A549 (cell line): ENCODE data around the gene CREM.

ENCODE experiments used
- CEBPB ChIP-seq, 2 experiments: fragments of >200 bp in 1 of 2; sonication (Bioruptor Twin) in 1 of 2; formaldehyde crosslinking in 1 of 2; IDR thresholded peaks; 2 replicates each; pipeline ENCODE4 v1.6.1; 2012 to 2016
- CHD2 ChIP-seq: fragments of 150-350 bp; IDR thresholded peaks from 2 replicates; pipeline ENCODE4 v1.6.1; 2014; ENCODE audit warnings: low read length; ENCODE audit not compliant: partially characterized antibody
- CTCF ChIP-seq: fragments of >200 bp; sonication (Bioruptor Twin); formaldehyde crosslinking; IDR thresholded peaks from 3 replicates; pipeline ENCODE4 v1.5.1; 2016
- EP300 ChIP-seq, 2 experiments: fragments of >200 bp; sonication (Bioruptor Twin); formaldehyde crosslinking; IDR thresholded peaks; 2 replicates in 1 of 2; 3 replicates in 1 of 2; pipeline ENCODE4 v1.6.1; 2016 to 2017
- KDM1A ChIP-seq: fragments of 200-600 bp; sonication (generic); IDR thresholded peaks from 2 replicates; pipeline ENCODE4 v1.6.1; 2016; ENCODE audit warnings: low read depth, mild to moderate bottlenecking
- MAFK ChIP-seq: fragments of 450-650 bp; IDR thresholded peaks from 2 replicates; pipeline ENCODE4 v1.6.1; 2014; ENCODE audit not compliant: partially characterized antibody
- POLR2A ChIP-seq: IDR thresholded peaks from 2 replicates; pipeline ENCODE4 v1.6.1; 2012; ENCODE audit warnings: mild to moderate bottlenecking, low read length
- TF ChIP-seq, protein P1 (sequence below): fragments of 450-650 bp; IDR thresholded peaks from 2 replicates; pipeline ENCODE4 v1.6.1; 2014; ENCODE audit warnings: antibody characterized with exemption

DNA sequence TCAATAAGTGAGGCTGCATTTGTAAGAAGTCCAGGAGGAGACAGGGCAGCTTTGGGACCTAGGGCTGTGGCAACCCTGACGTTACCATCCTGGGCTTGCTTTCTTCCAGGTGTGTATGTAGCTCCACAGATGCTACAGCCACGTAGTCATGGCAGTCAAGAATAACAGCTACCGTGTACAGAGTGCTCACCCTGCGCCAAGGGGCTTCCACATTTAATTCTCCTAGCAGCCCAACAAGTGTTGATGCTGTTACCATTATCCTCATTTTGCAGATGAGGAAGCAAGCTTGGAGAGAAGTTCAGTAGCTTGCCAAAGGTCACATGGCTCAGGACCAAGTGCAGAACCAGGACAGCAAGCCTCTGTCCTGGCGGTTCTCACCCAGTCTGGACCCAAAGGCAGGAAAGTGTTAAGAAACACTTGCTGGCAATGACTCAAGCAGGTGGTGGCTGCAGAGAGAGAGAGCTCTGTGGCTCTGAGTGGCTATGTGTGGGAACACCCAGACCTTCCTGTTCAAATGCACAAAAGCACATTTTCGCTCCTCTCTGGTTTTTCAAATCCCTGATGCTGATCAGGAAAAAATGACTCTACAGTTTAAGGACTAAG, 89.8 kb downstream of the CREM start:
- TF ChIP-seq CTCF (no peak), EP300 (IDR thresholded peaks at IDR 0.05) (no peak), CEBPB (IDR thresholded peaks at IDR 0.05) (no peak), MAFK (no peak), POLR2A (no peak), CHD2 (no peak), KDM1A (no peak)
- TF ChIP-seq, protein P1, sequence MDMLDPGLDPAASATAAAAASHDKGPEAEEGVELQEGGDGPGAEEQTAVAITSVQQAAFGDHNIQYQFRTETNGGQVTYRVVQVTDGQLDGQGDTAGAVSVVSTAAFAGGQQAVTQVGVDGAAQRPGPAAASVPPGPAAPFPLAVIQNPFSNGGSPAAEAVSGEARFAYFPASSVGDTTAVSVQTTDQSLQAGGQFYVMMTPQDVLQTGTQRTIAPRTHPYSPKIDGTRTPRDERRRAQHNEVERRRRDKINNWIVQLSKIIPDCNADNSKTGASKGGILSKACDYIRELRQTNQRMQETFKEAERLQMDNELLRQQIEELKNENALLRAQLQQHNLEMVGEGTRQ, result no peak
